Natural killer cell treated with Interleukin-12 subunit alpha and Interleukin-12 subunit beta and Interleukin-15 and Interleukin-18, amount 100 ng/mL, for 72 hours (primary cell): ENCODE measurements around the gene CXCL10. TPM values are rescaled to one million over a fixed set of nuclear protein-coding genes. Genes with fewer than 3 reads are reported as not detected.
A peak's percentile ranks its signal among the peaks of the same experiment; 100 is the strongest.

Experiments used
- ATAC-seq, 2 donors: fragments of 150-1000 bp; cut with Tn5 transposase in 1 of 2; sonication (Bioruptor Pico), chemical (Tn5 transposase) in 1 of 2; 2 replicates each; pipeline ENCODE4 v1.10.0; 2021
- DNase-seq: peaks from one replicate; pipeline ENCODE4 v3.0.0; 2022; ENCODE audit warnings: low spot score
- H3K27ac Mint-ChIP-seq, 2 donors: 1 replicate in 1 of 2; 2 replicates in 1 of 2; pipeline ENCODE4 v1.8.0; 2022; ENCODE audit warnings: mixed read lengths in 2 of 2, mild to moderate bottlenecking in 1 of 2, moderate library complexity in 1 of 2
- H3K27me3 Mint-ChIP-seq, 2 donors: 1 replicate in 1 of 2; 2 replicates in 1 of 2; pipeline ENCODE4 v1.8.0; 2022; ENCODE audit warnings: mixed read lengths in 2 of 2
- H3K36me3 Mint-ChIP-seq: one replicate; pipeline ENCODE4 v1.8.0; 2022; ENCODE audit warnings: mixed read lengths
- H3K4me1 Mint-ChIP-seq, 2 donors: 1 replicate in 1 of 2; 2 replicates in 1 of 2; pipeline ENCODE4 v1.8.0; 2022; ENCODE audit warnings: low read depth in 2 of 2, mixed read lengths in 2 of 2, mild to moderate bottlenecking in 1 of 2
- H3K4me3 Mint-ChIP-seq: one replicate; pipeline ENCODE4 v1.8.0; 2022; ENCODE audit warnings: mixed read lengths
- H3K9me3 Mint-ChIP-seq: 2 replicates; pipeline ENCODE4 v1.8.0; 2022; ENCODE audit warnings: mixed read lengths
- total RNA-seq, 2 donors: library from RNA; stranded (reverse); gene quantifications; one replicate each; pipeline ENCODE4 v1.2.3, GENCODE V29; 2022

CXCL10 gene
- total RNA-seq, 2 donors from 2014 or later: 2.0 to 117 TPM

DNA sequence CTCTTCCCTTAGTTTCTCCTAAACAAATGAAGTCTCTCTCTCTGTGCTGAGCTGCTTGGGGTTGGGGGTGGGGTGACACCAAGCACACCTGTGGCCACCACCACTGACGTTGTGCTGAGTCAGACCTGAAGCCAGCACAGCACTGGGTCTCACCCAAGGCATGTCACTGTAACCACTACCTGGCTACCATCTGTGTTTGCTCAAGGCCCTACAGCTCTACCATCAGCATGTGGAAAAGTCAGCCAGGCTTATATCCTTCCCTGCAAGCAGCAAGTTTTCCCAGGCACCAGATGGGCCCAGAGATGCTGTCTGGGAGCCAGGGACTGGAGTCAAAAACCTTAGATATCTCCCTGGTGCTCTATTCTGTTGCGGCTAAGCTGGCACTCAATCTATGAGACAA lies 6.9 kb downstream of the CXCL10 start:
- Mint-ChIP-seq H3K27me3 (peaks cover 0 to 12% of the 10 kb centered on the region in 2 donors), H3K27ac (no peak overlapping the region), H3K4me3 (no peak overlapping the region), H3K9me3 (no peaks in the 10 kb centered on the region), H3K36me3 (no peaks in the 10 kb centered on the region), H3K4me1 (peaks cover 0 to 25% of the 10 kb centered on the region in 2 donors)
- DNase-seq (no peak), ATAC-seq (peak; percentile 37 to 63)

DNA sequence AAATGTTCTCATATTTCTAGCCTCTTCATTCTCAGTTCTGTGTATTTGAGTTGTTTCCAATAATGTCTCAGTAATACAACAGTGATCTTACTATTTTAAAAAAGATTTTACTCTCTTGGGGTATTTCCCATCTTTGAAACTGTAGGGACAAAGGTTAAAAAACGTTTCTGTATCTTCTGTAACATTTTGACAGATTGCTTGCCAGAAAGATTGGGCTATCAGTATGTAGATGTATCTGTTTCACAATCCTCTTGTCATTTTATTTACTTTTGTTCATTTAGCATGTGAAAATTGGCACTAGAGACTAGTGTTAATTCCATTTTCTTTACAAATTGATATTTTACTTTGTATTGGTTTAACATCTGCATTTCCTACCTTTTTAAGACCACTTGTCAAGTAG lies 9.8 kb downstream of the CXCL10 start:
- ATAC-seq: no peak
- no peaks in the 10 kb centered on the region for H3K9me3 Mint-ChIP-seq
- peak overlapping the region in 1 of 2 donors; percentile 38 for H3K27ac Mint-ChIP-seq
- DNase-seq: no peak
- H3K4me1 Mint-ChIP-seq: peaks cover 0 to 14% of the 10 kb centered on the region in 2 donors
- no peaks in the 10 kb centered on the region for H3K36me3 Mint-ChIP-seq
- H3K27me3 Mint-ChIP-seq: peaks cover 2 to 18% of the 10 kb centered on the region in 2 donors
- peak overlapping the region; percentile 41 for H3K4me3 Mint-ChIP-seq

DNA sequence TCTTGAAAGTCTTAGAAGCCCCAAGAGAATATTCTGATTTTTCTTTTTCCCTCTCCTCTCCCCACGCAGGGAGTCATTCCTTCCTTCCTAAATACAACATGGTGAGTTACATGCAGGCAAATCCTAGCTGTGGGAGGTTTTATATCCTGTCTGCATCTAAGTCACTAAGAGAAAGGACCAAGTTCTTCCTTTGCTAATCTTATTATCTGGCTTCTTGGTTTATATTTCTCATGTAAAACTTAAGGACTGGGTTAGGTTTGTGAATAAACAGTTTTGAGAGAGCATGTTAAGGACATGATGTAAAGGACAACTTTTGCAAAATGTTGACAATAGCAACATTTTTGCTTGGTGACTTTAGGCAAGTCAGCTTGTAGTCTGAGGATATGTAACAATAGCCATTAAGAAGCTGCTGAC lies 10.9 kb downstream of the CXCL10 start:
- Mint-ChIP-seq H3K36me3 (no peaks in the 10 kb centered on the region), H3K27ac (peak overlapping the region in 1 of 2 donors; percentile 38), H3K9me3 (no peaks in the 10 kb centered on the region), H3K4me3 (peak overlapping the region; percentile 60), H3K27me3 (peaks cover 7 to 18% of the 10 kb centered on the region in 2 donors), H3K4me1 (peaks cover 0 to 14% of the 10 kb centered on the region in 2 donors)
- ATAC-seq (no peak), DNase-seq (no peak)

DNA sequence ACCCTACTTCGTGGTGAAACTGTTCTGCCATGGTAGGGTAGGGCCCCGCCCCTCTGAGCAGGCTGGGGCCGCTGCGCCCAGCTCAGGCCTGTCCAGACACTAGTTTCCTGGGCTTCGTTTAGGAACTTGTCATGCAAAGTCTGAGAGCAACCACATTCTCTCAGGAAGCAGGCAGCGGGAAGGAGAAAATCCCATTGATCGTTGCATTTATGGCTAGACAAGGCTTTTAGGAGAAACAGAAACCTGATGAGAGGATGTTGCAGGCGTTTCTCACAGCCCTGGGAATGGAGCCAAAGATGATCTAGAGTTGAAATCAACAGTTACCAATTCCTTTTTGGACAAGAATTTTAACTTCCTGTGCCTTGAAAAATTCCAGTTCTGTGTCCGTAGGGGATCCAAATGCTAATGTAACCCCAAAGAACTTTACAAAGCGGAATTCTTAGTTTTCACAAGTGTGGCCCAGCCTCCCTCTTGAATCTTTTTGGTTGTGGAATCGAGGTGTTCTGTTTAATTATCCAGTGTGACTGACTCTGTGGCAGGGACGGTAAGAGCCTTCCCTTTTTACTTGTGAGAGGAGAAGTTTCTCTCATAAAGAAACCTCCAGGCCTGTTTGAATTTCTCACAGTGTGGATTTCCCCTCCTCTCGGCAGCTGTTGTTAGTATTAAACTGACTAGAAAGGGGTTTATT lies 11.5 kb downstream of the CXCL10 start:
- H3K4me3 Mint-ChIP-seq: peak overlapping the region; percentile 60
- H3K4me1 Mint-ChIP-seq: peaks cover 0 to 14% of the 10 kb centered on the region in 2 donors
- peak in 1 of 2 donors; percentile 80 for ATAC-seq
- peaks cover 12 to 18% of the 10 kb centered on the region in 2 donors for H3K27me3 Mint-ChIP-seq
- peak overlapping the region in 1 of 2 donors; percentile 38 for H3K27ac Mint-ChIP-seq
- no peak for DNase-seq
- no peaks in the 10 kb centered on the region for H3K36me3 Mint-ChIP-seq
- H3K9me3 Mint-ChIP-seq: no peaks in the 10 kb centered on the region

DNA sequence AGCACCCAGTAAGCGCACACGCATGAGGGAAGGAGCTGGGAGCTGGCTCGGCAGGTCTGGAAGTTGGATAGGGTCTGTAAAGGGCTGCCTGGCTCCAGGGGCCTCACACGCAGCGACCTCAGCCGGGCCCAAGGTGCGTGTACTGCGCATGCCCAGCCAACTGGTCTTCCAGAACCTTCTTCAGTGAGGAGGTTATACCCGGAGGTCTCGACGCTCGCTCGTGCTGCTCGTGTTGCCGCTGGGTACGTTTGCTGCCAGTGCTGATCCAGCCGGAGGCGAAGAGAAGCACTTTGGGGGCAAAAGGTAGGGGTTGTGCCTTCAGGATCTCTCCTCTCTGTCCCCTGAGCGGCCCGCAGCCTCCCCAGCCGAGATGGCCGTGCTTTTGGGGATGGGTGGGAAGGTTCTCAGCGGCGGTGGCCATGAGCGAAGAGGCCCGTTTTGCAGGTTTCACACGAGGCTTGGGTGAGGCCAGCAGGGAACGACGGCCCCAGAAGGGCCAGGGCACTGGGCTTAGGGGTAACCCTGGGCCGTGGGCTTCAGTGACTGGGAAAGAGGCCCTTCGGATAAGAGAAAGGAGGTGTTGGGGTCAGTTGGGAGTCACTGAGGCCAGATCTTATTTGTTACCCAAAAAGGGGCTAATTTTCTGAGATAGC lies 12.2 kb downstream of the CXCL10 start:
- Mint-ChIP-seq H3K4me3 (peak overlapping the region; percentile 60), H3K9me3 (no peaks in the 10 kb centered on the region), H3K36me3 (no peaks in the 10 kb centered on the region), H3K27ac (peak overlapping the region in 1 of 2 donors; percentile 38), H3K27me3 (peaks cover 15 to 18% of the 10 kb centered on the region in 2 donors), H3K4me1 (peaks cover 0 to 14% of the 10 kb centered on the region in 2 donors)
- DNase-seq: no peak
- peak in 1 of 2 donors; percentile 32 for ATAC-seq

- H3K4me1 Mint-ChIP-seq: peaks cover 0 to 14% of the 10 kb centered on the region in 2 donors
- peaks cover 19 to 21% of the 10 kb centered on the region in 2 donors for H3K27me3 Mint-ChIP-seq
- ATAC-seq (no peak), DNase-seq (no peak)
- H3K36me3 Mint-ChIP-seq: no peaks in the 10 kb centered on the region
- no peak overlapping the region for H3K27ac Mint-ChIP-seq
- no peaks in the 10 kb centered on the region for H3K9me3 Mint-ChIP-seq
- H3K4me3 Mint-ChIP-seq: no peak overlapping the region
These were observed 12.7 kb downstream of the CXCL10 start for GRCh38 chr4:76010576-76010975.

- Mint-ChIP-seq H3K36me3 (no peaks in the 10 kb centered on the region), H3K4me1 (peaks cover 0 to 14% of the 10 kb centered on the region in 2 donors), H3K4me3 (no peak overlapping the region), H3K9me3 (no peaks in the 10 kb centered on the region), H3K27me3 (peaks cover 17 to 24% of the 10 kb centered on the region in 2 donors), H3K27ac (no peak overlapping the region)
- ATAC-seq (no peak), DNase-seq (no peak)
These were observed 14.0 kb downstream of the CXCL10 start for GRCh38 chr4:76009311-76009710.

GRCh38 chr4:76007089-76007862 lies 16.0 kb downstream of the CXCL10 start, which contains the start of gene CXCL9:
Gene CXCL9 (minus strand): TSS chr4:76007509. CDS start chr4:76007449, 60 bp downstream.
- H3K9me3 Mint-ChIP-seq: no peaks in the 10 kb centered on the region

DNA sequence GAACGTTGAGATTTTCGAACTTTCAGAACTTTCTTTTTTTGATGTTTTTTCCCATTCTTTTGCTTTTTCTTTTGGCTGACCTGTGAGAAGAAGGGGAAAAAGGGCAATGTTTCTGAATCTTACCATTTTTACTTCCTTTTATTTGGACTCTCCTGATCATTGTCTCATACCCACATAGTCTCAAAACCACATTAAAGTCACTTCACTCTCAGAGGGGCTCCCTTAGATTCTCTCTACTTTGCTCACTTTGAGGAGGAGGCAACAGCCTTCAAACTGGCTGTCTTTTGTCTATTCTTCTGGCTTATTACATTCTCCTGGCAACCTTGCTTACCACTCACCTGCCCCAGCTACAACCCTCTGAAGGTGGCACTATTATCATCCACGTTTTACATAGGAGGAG lies 19.7 kb downstream of the CXCL10 start:
- no peaks in the 10 kb centered on the region for H3K9me3 Mint-ChIP-seq
- H3K27ac Mint-ChIP-seq: no peak overlapping the region
- DNase-seq (no peak), ATAC-seq (no peak)
- no peaks in the 10 kb centered on the region for H3K36me3 Mint-ChIP-seq
- H3K4me1 Mint-ChIP-seq: peaks cover 0 to 9% of the 10 kb centered on the region in 2 donors
- H3K27me3 Mint-ChIP-seq: peaks cover 22 to 37% of the 10 kb centered on the region in 2 donors
- H3K4me3 Mint-ChIP-seq: no peak overlapping the region

More at GRCh38 chr4:76007089-76007862, 16.0 kb downstream of the CXCL10 start, which contains the start of gene CXCL9:
- Mint-ChIP-seq H3K36me3 (no peaks in the 10 kb centered on the region), H3K4me1 (peaks cover 0 to 15% of the 10 kb centered on the region in 2 donors), H3K27me3 (peaks cover 23 to 38% of the 10 kb centered on the region in 2 donors), H3K4me3 (no peak within 1 kb of the TSS), H3K27ac (no peak within 1 kb of the TSS)
- ATAC-seq: no peak
- no peak for DNase-seq

- H3K9me3 Mint-ChIP-seq: no peaks in the 10 kb centered on the region
- peaks cover 22 to 32% of the 10 kb centered on the region in 2 donors for H3K27me3 Mint-ChIP-seq
- H3K36me3 Mint-ChIP-seq: no peaks in the 10 kb centered on the region
- H3K4me1 Mint-ChIP-seq: peaks cover 0 to 9% of the 10 kb centered on the region in 2 donors
- no peak overlapping the region for H3K27ac Mint-ChIP-seq
- ATAC-seq (peak in 1 of 2 donors; percentile 56), DNase-seq (no peak)
- H3K4me3 Mint-ChIP-seq: no peak overlapping the region
These were observed 20.3 kb downstream of the CXCL10 start for GRCh38 chr4:76003035-76003434.

GRCh38 chr4:76002176-76002575 lies 21.1 kb downstream of the CXCL10 start:
- Mint-ChIP-seq H3K27me3 (peaks cover 24 to 30% of the 10 kb centered on the region in 2 donors), H3K9me3 (no peaks in the 10 kb centered on the region), H3K27ac (peak overlapping the region in 1 of 2 donors; percentile 4), H3K36me3 (no peaks in the 10 kb centered on the region), H3K4me1 (peaks cover 0 to 9% of the 10 kb centered on the region in 2 donors), H3K4me3 (no peak overlapping the region)
- no peak for DNase-seq
- ATAC-seq: no peak

DNA sequence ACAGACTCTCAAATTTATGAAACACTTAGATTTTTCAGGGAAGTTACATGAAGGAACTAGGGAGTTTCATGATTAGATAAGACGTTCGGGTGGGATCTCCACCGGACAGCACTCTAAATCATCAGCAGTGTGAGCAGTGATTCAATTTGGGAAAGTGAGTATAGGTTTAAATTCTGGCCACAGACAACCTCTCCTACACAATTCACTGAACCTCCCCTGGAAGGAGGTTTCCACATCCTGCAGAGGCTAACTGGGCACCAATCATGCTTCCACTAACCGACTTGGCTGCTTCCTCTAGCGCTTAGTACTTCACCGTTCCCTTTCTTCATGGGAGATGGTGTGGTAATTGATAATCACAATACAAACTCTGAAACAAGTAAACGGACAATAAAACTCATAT lies 21.6 kb downstream of the CXCL10 start:
- ATAC-seq (no peak), DNase-seq (no peak)
- Mint-ChIP-seq H3K36me3 (no peaks in the 10 kb centered on the region), H3K27ac (no peak overlapping the region), H3K9me3 (no peaks in the 10 kb centered on the region), H3K4me1 (peaks cover 0 to 11% of the 10 kb centered on the region in 2 donors), H3K27me3 (peaks cover 24 to 25% of the 10 kb centered on the region in 2 donors), H3K4me3 (no peak overlapping the region)

- Mint-ChIP-seq H3K9me3 (no peaks in the 10 kb centered on the region), H3K4me1 (peaks cover 0 to 17% of the 10 kb centered on the region in 2 donors), H3K36me3 (no peaks in the 10 kb centered on the region), H3K27me3 (peaks cover 18 to 22% of the 10 kb centered on the region in 2 donors), H3K27ac (no peak overlapping the region), H3K4me3 (no peak overlapping the region)
- no peak for DNase-seq
- ATAC-seq: no peak
These were observed 23.0 kb downstream of the CXCL10 start for GRCh38 chr4:76000279-76000678.
